Muscle layer of duodenum (tissue), 2 donors: ENCODE measurements around the gene NMUR1.
A peak's percentile ranks its signal among the peaks of the same experiment; 100 is the strongest.
"Not testable (repeated sequence)": the region's sequence is repeated elsewhere in the genome, so short reads cannot be mapped to it uniquely, and the experiment has no call there.

Experiments used
- H3K27ac ChIP-seq: one replicate; pipeline ENCODE4 v1.7.0; 2013; ENCODE audit warnings: mild to moderate bottlenecking, low read length
- H3K27me3 ChIP-seq: one replicate; pipeline ENCODE4 v1.7.0; 2013; ENCODE audit warnings: low read depth, mild to moderate bottlenecking, control low read depth, low read length
- H3K36me3 ChIP-seq, 2 donors: one replicate each; pipeline ENCODE4 v1.7.0; 2013; ENCODE audit warnings: low read length in 2 of 2, control low read depth in 1 of 2, mild to moderate bottlenecking in 1 of 2; ENCODE audit not compliant: insufficient read depth in 2 of 2, control insufficient read depth in 1 of 2
- H3K4me1 ChIP-seq, 2 donors: one replicate each; pipeline ENCODE4 v1.7.0; 2013; ENCODE audit warnings: low read length in 2 of 2, mild to moderate bottlenecking in 2 of 2, control low read depth in 1 of 2, moderate library complexity in 1 of 2; ENCODE audit not compliant: insufficient read depth in 2 of 2, control insufficient read depth in 1 of 2
- H3K4me3 ChIP-seq, 2 donors: one replicate each; pipeline ENCODE4 v1.7.0; 2013; ENCODE audit warnings: low read length in 2 of 2, low read depth in 1 of 2, mild to moderate bottlenecking in 1 of 2
- H3K9me3 ChIP-seq, 2 donors: one replicate each; pipeline ENCODE4 v1.7.0; 2013; ENCODE audit warnings: low read length in 2 of 2, control low read depth in 1 of 2, mild to moderate bottlenecking in 1 of 2; ENCODE audit not compliant: control insufficient read depth in 1 of 2
- donor health status: healthy.

The NMUR1 gene, protein sequence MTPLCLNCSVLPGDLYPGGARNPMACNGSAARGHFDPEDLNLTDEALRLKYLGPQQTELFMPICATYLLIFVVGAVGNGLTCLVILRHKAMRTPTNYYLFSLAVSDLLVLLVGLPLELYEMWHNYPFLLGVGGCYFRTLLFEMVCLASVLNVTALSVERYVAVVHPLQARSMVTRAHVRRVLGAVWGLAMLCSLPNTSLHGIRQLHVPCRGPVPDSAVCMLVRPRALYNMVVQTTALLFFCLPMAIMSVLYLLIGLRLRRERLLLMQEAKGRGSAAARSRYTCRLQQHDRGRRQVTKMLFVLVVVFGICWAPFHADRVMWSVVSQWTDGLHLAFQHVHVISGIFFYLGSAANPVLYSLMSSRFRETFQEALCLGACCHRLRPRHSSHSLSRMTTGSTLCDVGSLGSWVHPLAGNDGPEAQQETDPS

DNA sequence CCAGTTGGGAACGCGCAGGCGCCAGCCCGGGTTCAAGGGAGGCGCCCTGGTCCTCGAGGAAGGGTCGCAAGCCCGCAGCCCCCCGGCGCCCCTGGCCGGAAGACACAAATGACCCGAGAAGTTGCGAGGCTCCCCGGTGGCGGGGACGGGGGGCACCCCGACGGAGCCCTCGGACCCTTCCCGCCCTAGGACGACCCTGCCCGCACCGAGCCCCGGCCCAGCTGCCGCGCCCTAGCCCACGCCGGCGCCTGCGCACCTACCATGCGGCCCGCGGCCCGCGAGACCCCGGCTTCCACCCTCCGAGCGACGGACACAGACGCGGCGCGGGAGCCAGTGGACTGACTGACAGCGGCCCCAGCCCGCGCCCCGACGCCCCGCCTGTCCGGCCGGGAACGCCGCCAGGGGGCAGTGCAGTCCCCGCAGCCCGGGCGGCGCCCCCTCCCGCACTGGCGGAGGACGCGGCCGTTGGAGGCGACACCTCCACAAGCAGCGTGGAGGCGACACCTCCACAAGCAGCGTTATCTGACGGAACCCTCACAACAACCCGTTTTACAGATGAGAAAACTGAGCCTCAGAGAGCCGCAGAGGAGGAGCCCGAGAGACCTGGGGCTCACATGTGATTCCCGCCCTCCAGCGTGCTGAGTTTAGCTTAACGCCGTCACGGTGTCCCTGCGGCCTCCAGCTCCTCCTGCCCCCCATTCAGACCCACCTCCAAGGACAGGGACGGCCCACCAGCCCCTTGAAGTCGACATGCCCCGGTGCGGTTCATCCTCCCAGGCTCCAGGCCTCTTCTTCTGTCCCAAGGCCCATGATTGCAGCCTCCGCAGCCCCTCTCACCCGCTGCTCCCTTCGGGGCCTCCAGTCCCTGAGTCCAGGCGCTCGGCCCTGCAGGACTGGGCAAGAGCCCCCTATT, at the start of gene NMUR1:
Gene NMUR1, minus strand, starts transcription at position 347 of the 913 bp plus-strand sequence. Its CDS starts 84 bp downstream, at position 263.
- no peak within 1 kb of the TSS for H3K27ac ChIP-seq
- no peaks in the 10 kb centered on the region for H3K36me3 ChIP-seq
- no peaks in the 10 kb centered on the region for H3K9me3 ChIP-seq
- peaks cover 0 to 14% of the 10 kb centered on the region in 2 donors for H3K4me1 ChIP-seq
- H3K27me3 ChIP-seq: no peaks in the 10 kb centered on the region
- H3K4me3 ChIP-seq: peak within 1 kb of the TSS in 1 of 2 donors; percentile 55

DNA sequence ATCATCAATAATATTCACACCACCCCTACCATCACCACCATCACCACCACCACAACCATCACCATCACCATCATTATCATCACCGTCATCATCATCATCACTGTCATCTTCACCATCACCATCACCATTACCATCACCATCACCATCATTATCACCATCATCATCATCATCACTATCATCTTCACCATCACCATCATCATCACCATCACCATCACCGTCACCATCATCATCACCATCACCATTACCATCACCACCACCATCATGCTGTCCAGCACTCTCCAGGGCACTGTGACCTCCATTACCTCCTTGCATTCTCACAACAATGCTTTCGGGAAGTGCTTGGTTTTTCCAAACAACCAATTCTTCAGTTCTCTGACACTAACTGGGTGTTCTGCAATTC, 49.3 kb upstream of the NMUR1 start:
- no peaks in the 10 kb centered on the region for H3K9me3 ChIP-seq
- H3K27me3 ChIP-seq: no peaks in the 10 kb centered on the region
- H3K27ac ChIP-seq: no peak overlapping the region
- H3K4me3 ChIP-seq: no peak overlapping the region
- no peaks in the 10 kb centered on the region for H3K4me1 ChIP-seq
- no peaks in the 10 kb centered on the region for H3K36me3 ChIP-seq

DNA sequence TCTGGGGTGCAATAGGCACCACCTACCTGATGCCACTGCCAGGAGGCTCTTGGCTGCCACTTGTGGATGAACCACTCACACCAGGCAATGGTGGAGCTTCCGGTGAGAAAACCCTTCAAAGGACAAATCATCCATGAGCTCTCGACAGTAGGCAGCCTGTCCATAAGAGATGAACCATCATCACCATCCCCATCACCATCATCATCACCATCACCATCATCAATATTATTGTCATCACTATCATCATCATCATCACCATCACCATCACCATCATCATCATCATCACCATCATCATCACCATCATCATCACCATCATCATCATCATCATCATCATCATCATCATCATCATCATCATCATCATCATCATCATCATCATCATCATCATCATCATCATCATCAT, 48.4 kb upstream of the NMUR1 start:
- H3K27me3 ChIP-seq, H3K4me1 ChIP-seq, H3K9me3 ChIP-seq, H3K4me3 ChIP-seq, H3K36me3 ChIP-seq, H3K27ac ChIP-seq: not testable (repeated sequence)

DNA sequence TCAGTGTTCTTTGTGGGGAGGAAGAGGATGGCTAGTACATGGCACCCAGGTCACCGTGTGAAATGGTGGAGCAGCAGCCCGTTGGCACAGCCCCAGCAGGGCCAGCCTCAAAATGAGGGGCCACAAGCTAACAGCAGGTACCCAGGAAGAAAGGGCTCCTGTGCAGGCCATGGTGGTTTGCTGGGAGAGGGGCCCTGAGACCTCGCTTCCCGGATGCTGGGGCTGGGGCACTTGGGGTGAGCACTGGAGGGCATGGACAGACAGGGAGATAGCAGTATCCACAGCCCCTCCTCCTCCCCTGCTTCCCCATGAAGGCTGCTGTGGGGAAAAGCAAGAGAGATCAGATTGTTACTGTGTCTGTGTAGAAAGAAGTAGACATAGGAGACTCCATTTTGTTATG, 46.2 kb upstream of the NMUR1 start:
- Histone ChIP-seq H3K36me3 (no peaks in the 10 kb centered on the region), H3K9me3 (no peaks in the 10 kb centered on the region), H3K4me1 (no peaks in the 10 kb centered on the region), H3K27me3 (no peaks in the 10 kb centered on the region), H3K27ac (no peak overlapping the region), H3K4me3 (no peak overlapping the region)

DNA sequence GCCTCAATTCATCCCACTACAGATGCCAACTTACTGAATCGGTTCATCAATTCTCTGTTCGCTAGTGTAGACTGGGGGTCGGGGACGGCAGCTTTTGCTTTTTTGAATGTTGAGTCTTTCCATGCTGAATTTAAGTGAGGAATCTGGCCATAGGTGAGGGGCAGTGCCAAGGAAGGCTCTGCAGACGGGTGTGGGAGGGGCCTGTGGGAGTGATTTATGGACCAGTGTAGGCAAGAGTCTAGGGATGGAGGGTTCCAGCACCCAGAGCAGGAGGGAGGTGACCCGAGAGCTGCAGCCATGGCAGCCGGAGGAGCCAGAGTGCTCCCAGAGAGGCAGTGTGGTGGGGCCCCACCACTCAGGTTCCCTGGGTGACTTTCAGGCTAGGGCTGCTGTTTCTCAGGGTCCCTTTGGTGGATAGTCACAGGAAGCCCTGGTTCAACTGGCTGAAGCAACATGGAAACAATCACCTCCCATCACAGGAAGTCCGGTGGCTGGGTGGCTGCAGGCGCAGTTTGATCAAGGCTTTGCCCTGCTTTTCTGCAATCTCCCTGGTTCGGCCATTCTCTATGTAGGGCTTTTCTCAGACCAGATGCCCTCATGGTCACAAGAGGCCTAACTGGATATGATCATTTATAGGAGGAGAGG, 45.5 kb upstream of the NMUR1 start:
- Histone ChIP-seq H3K4me1 (no peaks in the 10 kb centered on the region), H3K4me3 (no peak overlapping the region), H3K27ac (no peak overlapping the region), H3K27me3 (no peaks in the 10 kb centered on the region), H3K9me3 (no peaks in the 10 kb centered on the region), H3K36me3 (no peaks in the 10 kb centered on the region)

DNA sequence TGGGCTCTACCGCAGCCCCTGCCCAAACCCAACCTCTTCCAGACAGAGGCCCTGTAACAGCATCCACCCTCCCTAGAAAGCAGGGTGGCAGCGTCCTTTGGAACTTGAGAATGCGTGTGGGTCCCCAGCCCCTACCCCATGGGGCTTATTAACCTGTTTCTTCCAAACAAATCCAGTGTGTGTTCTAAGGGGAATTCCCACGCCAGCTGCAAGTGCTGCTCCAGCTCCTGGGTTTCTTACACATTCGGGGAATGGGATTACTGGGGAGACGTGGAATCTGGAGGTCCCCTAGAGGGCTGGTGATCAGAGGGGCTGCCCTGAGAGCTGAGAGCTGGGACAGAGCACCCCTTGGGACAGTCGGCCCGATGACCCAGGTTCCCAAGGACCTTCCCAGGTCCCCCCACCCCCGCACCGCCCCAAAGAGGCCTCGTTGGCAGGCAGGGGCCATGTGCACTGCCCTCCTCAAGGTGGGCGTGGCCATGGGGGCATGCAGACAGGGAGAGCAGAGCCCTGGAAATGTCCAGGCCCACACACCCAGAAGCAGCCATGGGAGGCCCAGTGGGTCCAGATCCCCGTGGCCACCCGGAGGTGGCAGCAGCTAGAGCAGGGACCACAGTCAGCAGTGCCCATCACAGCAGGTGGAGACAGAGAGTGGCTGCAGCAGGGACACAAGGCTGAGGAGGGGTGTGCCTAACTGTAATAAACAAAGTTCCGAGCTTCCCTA, 43.6 kb upstream of the NMUR1 start:
- H3K27me3 ChIP-seq: no peaks in the 10 kb centered on the region
- no peaks in the 10 kb centered on the region for H3K9me3 ChIP-seq
- no peak overlapping the region for H3K27ac ChIP-seq
- no peaks in the 10 kb centered on the region for H3K4me1 ChIP-seq
- H3K36me3 ChIP-seq: no peaks in the 10 kb centered on the region
- no peak overlapping the region for H3K4me3 ChIP-seq

DNA sequence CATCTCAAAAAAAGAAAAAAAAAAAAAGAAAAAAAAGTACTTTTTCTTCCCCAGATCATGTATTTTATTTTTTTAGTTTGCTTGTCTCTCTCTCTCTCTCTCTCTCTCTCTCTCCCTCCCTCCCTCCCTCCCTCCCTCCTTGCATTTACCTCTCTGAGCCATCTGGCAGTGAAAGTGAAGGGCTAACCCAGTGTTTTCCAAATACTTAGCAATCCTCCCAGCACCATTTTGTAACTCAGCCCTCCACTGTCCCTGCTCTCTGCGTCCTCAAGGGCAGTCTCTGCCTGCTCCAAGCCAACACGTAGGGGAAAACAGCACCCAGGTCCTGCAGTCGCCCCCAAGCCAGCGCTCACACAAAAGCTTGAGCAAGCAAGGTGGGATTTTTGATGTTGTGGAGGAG, 42.9 kb upstream of the NMUR1 start:
- Histone ChIP-seq H3K27me3 (no peaks in the 10 kb centered on the region), H3K27ac (no peak overlapping the region), H3K4me3 (no peak overlapping the region), H3K9me3 (no peaks in the 10 kb centered on the region), H3K36me3 (no peaks in the 10 kb centered on the region), H3K4me1 (no peaks in the 10 kb centered on the region)

DNA sequence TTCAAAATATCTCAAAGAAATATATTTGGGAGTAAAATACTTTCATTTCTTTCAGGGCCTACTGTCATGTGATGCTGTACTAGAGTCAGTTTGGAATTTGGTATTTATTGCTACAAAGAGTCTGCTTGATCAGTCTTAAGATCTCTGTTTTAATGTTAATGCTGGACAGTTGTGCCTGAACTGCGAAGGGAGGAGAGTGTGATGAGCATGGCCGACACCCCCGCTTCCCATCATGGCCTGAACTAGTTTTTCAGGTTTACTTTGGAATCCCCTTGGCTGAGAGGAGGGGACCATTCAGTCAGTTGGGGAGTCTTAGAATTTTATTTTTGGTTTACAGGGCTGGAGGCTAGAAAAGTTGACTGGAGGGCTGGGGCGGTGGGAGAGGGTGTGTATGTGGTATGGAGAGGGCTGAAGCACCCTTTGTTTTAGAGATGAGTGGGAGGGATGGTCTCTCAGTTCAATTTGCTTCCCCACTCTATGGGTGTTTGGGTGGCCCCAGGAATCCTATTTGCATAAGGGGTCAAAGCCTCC, 41.5 kb upstream of the NMUR1 start:
- no peak overlapping the region for H3K4me3 ChIP-seq

DNA sequence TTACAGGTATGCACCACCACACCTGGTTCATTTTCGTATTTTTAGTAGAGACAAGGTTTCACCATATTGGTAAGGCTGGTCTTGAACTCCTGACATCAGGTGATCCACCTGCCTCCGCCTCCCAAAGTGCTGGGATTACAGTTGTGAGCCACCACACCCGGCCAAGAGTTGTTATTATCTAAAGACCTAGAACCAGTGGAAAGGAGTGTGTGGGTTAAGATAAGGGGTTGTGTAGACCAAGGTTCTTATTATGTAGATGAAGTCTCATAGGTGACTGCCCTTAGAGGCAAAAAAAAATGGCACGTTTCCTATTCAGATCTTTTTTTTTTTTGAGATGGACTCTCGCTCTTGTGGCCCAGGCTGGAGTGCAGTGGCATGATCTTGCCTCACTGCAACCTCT, 40.7 kb upstream of the NMUR1 start:
- H3K36me3 ChIP-seq, H3K4me1 ChIP-seq, H3K27ac ChIP-seq, H3K4me3 ChIP-seq, H3K9me3 ChIP-seq, H3K27me3 ChIP-seq: not testable (repeated sequence)

More for the DNA sequence above, 41.5 kb upstream of the NMUR1 start:
- Histone ChIP-seq H3K27ac (no peak overlapping the region), H3K27me3 (no peaks in the 10 kb centered on the region), H3K9me3 (no peaks in the 10 kb centered on the region), H3K4me1 (no peaks in the 10 kb centered on the region), H3K36me3 (no peaks in the 10 kb centered on the region)

DNA sequence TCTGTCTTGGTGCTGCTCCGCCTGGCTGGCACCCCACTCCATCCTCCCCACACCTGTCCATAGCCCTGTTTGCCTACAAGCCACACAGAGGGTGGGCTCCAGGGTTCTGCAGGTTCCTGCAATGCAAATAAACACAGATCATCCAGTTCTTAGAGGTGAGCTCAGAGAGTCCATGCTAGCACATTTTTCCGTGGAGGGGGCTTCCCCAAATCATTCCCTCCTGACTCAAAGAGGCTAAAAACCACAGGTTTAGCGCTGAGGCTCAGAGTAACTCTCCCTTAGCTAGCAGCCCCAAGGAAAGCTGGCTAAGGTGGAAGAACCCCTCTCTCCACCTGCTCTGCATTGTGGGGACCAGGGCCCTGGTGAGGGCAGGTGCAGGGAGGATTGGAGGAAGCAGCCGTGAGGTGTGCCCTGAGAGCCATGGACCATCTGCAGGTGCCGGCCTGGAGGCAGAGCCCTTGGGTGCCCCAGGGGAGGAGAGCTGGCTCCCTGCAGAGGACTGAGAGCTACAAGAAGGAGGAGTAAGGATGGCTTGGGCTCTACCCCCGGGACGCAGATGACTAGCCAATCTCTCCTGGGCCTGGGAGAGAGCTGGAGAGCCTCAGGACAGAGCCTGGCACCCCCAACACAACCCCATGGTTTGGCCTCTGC, 38.7 kb upstream of the NMUR1 start:
- H3K4me1 ChIP-seq: no peaks in the 10 kb centered on the region
- no peaks in the 10 kb centered on the region for H3K27me3 ChIP-seq
- H3K27ac ChIP-seq: no peak overlapping the region
- no peak overlapping the region for H3K4me3 ChIP-seq
- H3K36me3 ChIP-seq: no peaks in the 10 kb centered on the region
- no peaks in the 10 kb centered on the region for H3K9me3 ChIP-seq
